ENCODE data around the gene MYO7A.

MYO7A gene

DNA sequence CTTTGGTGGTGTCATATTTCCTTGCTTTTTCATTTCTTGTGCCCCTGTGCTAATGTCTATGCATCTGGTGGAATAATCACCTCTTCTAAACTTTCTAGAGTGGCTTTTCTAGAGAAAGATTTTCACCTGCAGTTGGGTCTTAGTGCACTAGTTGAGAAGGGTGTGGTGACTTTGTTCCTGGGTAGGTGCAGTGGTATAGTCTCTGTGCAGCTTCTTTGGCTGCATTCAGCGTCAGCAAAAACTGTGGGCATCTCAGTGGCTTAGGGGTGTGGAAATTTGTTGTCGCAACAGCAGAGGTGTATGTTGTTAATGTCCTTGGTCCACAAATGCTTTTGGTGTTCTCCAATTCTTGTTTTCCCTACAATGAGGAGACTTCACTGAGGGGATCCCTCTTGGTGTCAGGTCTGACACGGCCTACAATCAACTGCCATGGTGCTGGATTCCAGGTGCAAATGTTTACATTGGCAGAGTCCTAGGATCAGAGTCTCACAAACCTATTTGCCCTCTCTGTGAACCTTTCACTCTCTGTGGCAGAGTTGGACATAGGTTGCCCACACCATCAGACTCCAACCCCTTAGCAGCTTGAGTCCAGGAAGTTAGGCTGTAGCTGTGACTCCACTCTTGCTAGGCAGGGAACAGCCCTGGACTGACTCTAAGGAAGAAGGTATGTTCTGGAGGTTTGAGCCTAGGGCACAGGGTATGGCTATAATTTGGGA lies 124.7 kb downstream of the MYO7A start:
- no peak overlapping the region for H3K4me3 Mint-ChIP-seq
- intact Hi-C loops (cut with micrococcal nuclease) = no loop called here

DNA sequence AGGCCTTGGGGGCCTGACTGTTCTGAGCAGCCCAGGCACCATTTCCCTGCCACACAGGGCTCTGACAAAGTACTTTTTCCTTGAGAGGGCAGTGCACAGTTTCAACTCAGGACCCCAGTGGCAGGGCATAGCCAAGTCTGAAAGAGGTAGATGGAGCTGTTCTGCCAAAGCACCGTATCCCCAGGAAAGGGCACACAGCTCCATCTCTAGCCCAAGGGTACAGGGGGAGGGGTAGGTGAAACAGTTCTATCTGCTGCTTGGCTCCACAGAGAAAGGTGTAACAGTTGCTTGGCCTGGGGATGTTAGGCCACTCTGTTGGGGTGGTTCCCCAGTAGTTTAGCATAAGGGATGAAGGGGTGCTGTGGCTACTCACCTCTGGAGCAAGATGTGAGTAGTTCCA lies 125.6 kb downstream of the MYO7A start:
- H3K27me3 Mint-ChIP-seq = no peaks in the 10 kb centered on the region
- intact Hi-C loops (cut with micrococcal nuclease) = no loop called here
- H3K27ac Mint-ChIP-seq = no peak overlapping the region
- no peaks in the 10 kb centered on the region for H3K36me3 Mint-ChIP-seq (ENCODE audit: low read depth)
- H3K9me3 Mint-ChIP-seq = peaks cover 24% of the 10 kb centered on the region
- no peaks in the 10 kb centered on the region for H3K4me1 Mint-ChIP-seq (ENCODE audit: low read depth)
- no peak overlapping the region for H3K4me3 Mint-ChIP-seq

More for the DNA sequence above, 124.7 kb downstream of the MYO7A start:
- H3K9me3 Mint-ChIP-seq = peaks cover 24% of the 10 kb centered on the region
- H3K27me3 Mint-ChIP-seq = no peaks in the 10 kb centered on the region
- H3K36me3 Mint-ChIP-seq (ENCODE audit: low read depth) = no peaks in the 10 kb centered on the region
- no peak overlapping the region for H3K27ac Mint-ChIP-seq
- H3K4me1 Mint-ChIP-seq (ENCODE audit: low read depth) = no peaks in the 10 kb centered on the region

DNA sequence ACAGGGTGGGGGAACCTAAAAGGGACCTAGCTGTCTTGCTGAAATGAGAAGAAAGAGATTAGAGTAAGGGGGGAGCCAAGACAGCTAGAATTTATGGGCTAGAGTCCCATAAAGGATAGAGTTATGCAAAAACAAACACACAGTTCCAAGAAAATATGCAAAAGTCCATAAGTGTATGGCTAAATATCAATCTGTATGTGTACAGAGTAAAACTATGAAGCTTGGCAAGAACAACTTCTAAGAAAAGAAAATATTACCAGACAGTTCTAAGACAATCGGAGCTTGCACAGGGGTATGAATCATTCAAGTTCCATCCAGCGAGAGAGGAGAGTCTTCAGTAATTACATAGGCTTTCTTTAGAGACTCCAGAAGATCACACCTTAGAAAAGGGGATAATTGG lies 131.6 kb downstream of the MYO7A start:
- Mint-ChIP-seq H3K4me3 (no peak overlapping the region), H3K27me3 (peaks cover 2% of the 10 kb centered on the region), H3K9me3 (peaks cover 30% of the 10 kb centered on the region), H3K4me1 (ENCODE audit: low read depth) (no peaks in the 10 kb centered on the region), H3K36me3 (ENCODE audit: low read depth) (no peaks in the 10 kb centered on the region), H3K27ac (no peak overlapping the region)
- intact Hi-C loops (cut with micrococcal nuclease) = no loop called here

DNA sequence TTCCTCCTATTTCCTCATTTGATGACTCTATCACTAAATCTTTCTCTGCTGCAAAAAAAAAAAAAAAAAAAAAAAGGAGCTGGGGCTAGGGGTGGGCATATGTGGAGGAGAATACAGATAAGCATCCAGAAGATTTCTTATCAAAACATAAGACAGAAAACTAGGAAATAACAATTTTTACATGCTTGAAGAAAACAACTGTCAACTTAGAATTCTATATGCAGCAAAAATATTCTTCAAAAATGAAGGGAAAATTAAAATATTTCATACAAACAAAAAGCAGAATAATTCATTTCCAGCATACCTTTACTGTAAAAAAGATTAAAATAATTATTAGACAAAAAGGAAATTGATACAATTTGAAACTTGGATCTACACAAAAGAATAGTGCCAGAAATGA lies 134.8 kb downstream of the MYO7A start:
- intact Hi-C loops (cut with micrococcal nuclease) = no loop called here
- H3K4me1 Mint-ChIP-seq (ENCODE audit: low read depth) = no peaks in the 10 kb centered on the region
- peaks cover 4% of the 10 kb centered on the region for H3K27me3 Mint-ChIP-seq
- no peaks in the 10 kb centered on the region for H3K36me3 Mint-ChIP-seq (ENCODE audit: low read depth)
- no peak overlapping the region for H3K27ac Mint-ChIP-seq
- H3K9me3 Mint-ChIP-seq = peaks cover 33% of the 10 kb centered on the region
- no peak overlapping the region for H3K4me3 Mint-ChIP-seq

Measured in dendritic cell treated with granulocyte-macrophage colony-stimulating factor and Interleukin-4, amounts not matched to agents 40 ng/mL and 50 ng/mL, for 4 days (primary cell).